Endothelial cell of umbilical vein (primary cell): ENCODE data around the gene EHMT1. TPM values are rescaled to one million over a fixed set of nuclear protein-coding genes. Genes with fewer than 3 reads are reported as not detected.

Source experiments
- BruUV-seq: library from RNA; stranded (reverse); fragments of 400-500 nt; replicated peaks from 2 replicates; lab custom pipeline; 2021; lab: Mats Ljungman, UMichigan
- CTCF ChIA-PET: fragments of 300-600, 350-600 bp; sonication (Branson Sonifier 250); formaldehyde crosslinking; loops from one replicate; lab custom pipeline; 2021; ENCODE audit warnings: antibody characterized with exemption, inconsistent platforms; lab: Charles Lee
- POLR2A ChIA-PET: fragments of 300-600, 350-600 bp; sonication (Branson Sonifier 250); formaldehyde crosslinking; loops from one replicate; lab custom pipeline; 2021; ENCODE audit warnings: antibody characterized with exemption, inconsistent platforms; lab: Charles Lee
- DNase-seq: peaks from one replicate; pipeline ENCODE4 v3.0.0-alpha.2; 2011; ENCODE audit warnings: low read depth, low spot score
- FAIRE-seq: peaks from 2 replicates; lab custom pipeline; 2011; peaks lifted over from hg19 to GRCh38; lab: Jason Lieb, UNC
- H2AFZ ChIP-seq: 2 replicates; pipeline ENCODE4 v1.6.0; 2012; ENCODE audit warnings: low read depth, low read length, control low read depth, inconsistent platforms
- H3K27ac ChIP-seq: 2 replicates; pipeline ENCODE4 v1.5.1; 2011; ENCODE audit warnings: low read depth, mild to moderate bottlenecking, control low read depth, low read length, moderate library complexity; ENCODE audit not compliant: insufficient read depth
- H3K27me3 ChIP-seq, 2 experiments: 2 replicates each; pipeline versions ENCODE4 v1.6.0 to v1.6.1; 2011; ENCODE audit warnings: low read length in 2 of 2, mixed read lengths in 1 of 2; ENCODE audit not compliant: control insufficient read depth in 2 of 2, insufficient read depth in 2 of 2
- H3K36me3 ChIP-seq, 2 experiments: 2 replicates in 1 of 2; 3 replicates in 1 of 2; pipeline ENCODE4 v1.5.1; 2011; ENCODE audit warnings: low read length in 2 of 2, mild to moderate bottlenecking in 1 of 2, moderate library complexity in 1 of 2; ENCODE audit not compliant: control insufficient read depth in 2 of 2, insufficient read depth in 2 of 2; ENCODE audit errors: extremely low read depth in 1 of 2
- H3K4me1 ChIP-seq: 3 replicates; pipeline ENCODE4 v1.5.1; 2011; ENCODE audit warnings: mild to moderate bottlenecking, low read length; ENCODE audit not compliant: control insufficient read depth, insufficient read depth; ENCODE audit errors: extremely low read depth
- H3K4me2 ChIP-seq: 2 replicates; pipeline ENCODE4 v1.6.1; 2011; ENCODE audit warnings: low read length, control low read depth, mixed read lengths; ENCODE audit not compliant: insufficient read depth
- H3K4me3 ChIP-seq, 3 experiments: fragments of 200-600 bp in 1 of 3; sonication (generic), shearing (Covaris generic) in 1 of 3; replicated peaks in 1 of 3; 2 replicates each; pipeline ENCODE4 v1.5.1; 2011 to 2016; ENCODE audit warnings: control low read depth in 3 of 3, low read length in 3 of 3, mild to moderate bottlenecking in 2 of 3, inconsistent platforms in 1 of 3, low read depth in 1 of 3, moderate library complexity in 1 of 3; ENCODE audit not compliant: insufficient read depth in 1 of 3
- H3K79me2 ChIP-seq: 2 replicates; pipeline ENCODE4 v1.6.0; 2012; ENCODE audit warnings: low read length, inconsistent platforms; ENCODE audit not compliant: control insufficient read depth, insufficient read depth
- H3K9ac ChIP-seq: replicated peaks from 2 replicates; pipeline ENCODE3; 2011; ENCODE audit warnings: low read length, control low read depth; ENCODE audit not compliant: insufficient read depth; ENCODE audit errors: extremely low read depth
- H3K9me1 ChIP-seq: replicated peaks from 3 replicates; pipeline ENCODE4 v1.6.0; 2011; ENCODE audit warnings: mild to moderate bottlenecking, low read length; ENCODE audit not compliant: control insufficient read depth, insufficient read depth; ENCODE audit errors: extremely low read depth
- H3K9me3 ChIP-seq: replicated peaks from 2 replicates; pipeline ENCODE4 v1.5.1; 2012; ENCODE audit warnings: low read length, inconsistent platforms; ENCODE audit not compliant: control insufficient read depth, insufficient read depth
- H4K20me1 ChIP-seq: replicated peaks from 2 replicates; pipeline ENCODE3; 2011; ENCODE audit warnings: mild to moderate bottlenecking, low read length; ENCODE audit not compliant: control insufficient read depth, insufficient read depth; ENCODE audit errors: extremely low read depth
- EZH2 ChIP-seq: IDR thresholded peaks from 2 replicates; pipeline ENCODE4 v1.6.1; 2012; ENCODE audit warnings: borderline replicate concordance, low read depth, mild to moderate bottlenecking, moderate library complexity, low read length, inconsistent platforms; ENCODE audit not compliant: severe bottlenecking
- FOS ChIP-seq: IDR thresholded peaks from 2 replicates; pipeline ENCODE4 v1.6.1; 2011; ENCODE audit warnings: mild to moderate bottlenecking, low read length, moderate library complexity, borderline replicate concordance; ENCODE audit not compliant: insufficient read depth
- GATA2 ChIP-seq: IDR thresholded peaks from 2 replicates; pipeline ENCODE4 v1.7.0; 2011; ENCODE audit warnings: low read depth, mild to moderate bottlenecking, moderate library complexity, mixed read lengths, low read length; ENCODE audit not compliant: insufficient read length, insufficient read depth
- JUN ChIP-seq: IDR thresholded peaks from 2 replicates; pipeline ENCODE4 v1.6.1; 2011; ENCODE audit warnings: borderline replicate concordance, low read depth; ENCODE audit not compliant: insufficient read length, insufficient read depth
- MYC ChIP-seq: IDR thresholded peaks from one replicate; pipeline ENCODE4 v1.6.1; 2011; ENCODE audit warnings: mild to moderate bottlenecking, low read depth, low read length
- POLR2A ChIP-seq: IDR thresholded peaks from 2 replicates; pipeline ENCODE4 v1.6.1; 2012; ENCODE audit warnings: low read depth, mild to moderate bottlenecking, control low read depth, low read length
- POLR2AphosphoS5 ChIP-seq: IDR thresholded peaks from 2 replicates; pipeline ENCODE4 v1.6.1; 2012; ENCODE audit warnings: low read depth, mild to moderate bottlenecking, control low read depth, low read length, moderate library complexity; ENCODE audit not compliant: insufficient read depth
- dilution Hi-C: fragments of 300-500 bp; cut with MboI; formaldehyde crosslinking; loops from one replicate; pipeline ENCODE4 v1.15.0; 2019; ENCODE audit warnings: low sequenced_read_pairs; ENCODE audit not compliant: extremely low pct_ligation_motif_present
- intact Hi-C: fragments of 100-400 bp; cut with micrococcal nuclease; formaldehyde crosslinking; loops from one replicate; pipeline ENCODE4 v1.10.0; 2022
- polyA plus RNA-seq, 4 experiments: library from polyadenylated mRNA; depleted of rRNA in 3 of 4; stranded (reverse) in 3 of 4; unstranded in 1 of 4; fragments of >200 nt; gene quantifications; 2 replicates each; pipeline versions ENCODE4 v1.2.1 to v1.2.3, GENCODE V29; 2011 to 2012; ENCODE audit warnings: missing spikeins in 1 of 4
- total RNA-seq: library from RNA; stranded (reverse); gene quantifications from 2 replicates; pipeline ENCODE4 v1.2.3, GENCODE V29; 2021
- TF ChIP-seq, protein P1 (sequence below), 2 donors: IDR thresholded peaks; 1 replicate in 1 of 2; 2 replicates in 1 of 2; pipeline ENCODE4 v1.5.1; 2011; ENCODE audit warnings: low read length in 2 of 2, mild to moderate bottlenecking in 2 of 2, moderate library complexity in 2 of 2, control low read depth in 1 of 2, inconsistent platforms in 1 of 2, low read depth in 1 of 2; ENCODE audit not compliant: insufficient read depth in 1 of 2; ENCODE audit errors: extremely low read depth in 1 of 2
- TF ChIP-seq, protein P2 (sequence below): IDR thresholded peaks from 2 replicates; pipeline ENCODE4 v1.6.1; 2011; ENCODE audit not compliant: insufficient read depth, insufficient read length

Gene EHMT1
- total and polyA plus RNA-seq, 2 donors (not counting 3 experiments of a cell fraction or from before 2014, with no cell fraction given) = 48.2 to 104 TPM

DNA sequence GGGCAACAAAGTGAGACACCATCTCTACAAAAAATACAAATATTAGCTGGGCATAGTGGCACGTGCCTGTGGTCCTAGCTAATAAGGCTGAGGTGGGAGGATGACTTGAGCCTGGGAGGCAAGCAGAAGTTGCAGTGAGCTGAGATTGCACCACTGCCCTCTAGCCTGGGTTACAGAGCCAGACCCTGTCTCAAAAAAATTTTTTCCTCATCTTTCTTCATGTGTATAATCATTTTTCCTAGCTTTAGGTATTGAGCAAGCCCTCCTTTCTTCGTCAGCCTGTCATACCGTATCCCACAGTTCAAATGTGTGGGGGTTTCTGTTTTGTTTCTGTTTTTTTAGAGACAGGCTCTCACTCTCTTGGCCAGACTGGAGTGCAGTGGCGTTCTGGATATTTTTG, 41.3 kb downstream of the EHMT1 start:
- no peak overlapping the region for H3K9ac ChIP-seq
- no peaks in the 10 kb centered on the region for H3K27me3 ChIP-seq
- BruUV-seq = no TSS peak
- dilution Hi-C loops (no loop called here), intact Hi-C loops (no loop called here)
- H4K20me1 ChIP-seq = no peaks in the 10 kb centered on the region
- CTCF ChIA-PET = interaction anchor here (2.6 kb wide), 1 partner anchor 13 kb away, joined by 12 read pairs; no protein-coding TSS in a partner anchor
- H3K4me1 ChIP-seq = no peaks in the 10 kb centered on the region
- DNase-seq (no peak), FAIRE-seq (no peak)
- H3K4me2 ChIP-seq = no peak overlapping the region
- H3K27ac ChIP-seq = no peak overlapping the region
- no peaks in the 10 kb centered on the region for H3K36me3 ChIP-seq
- H3K9me1 ChIP-seq = no peaks in the 10 kb centered on the region
- no peaks in the 10 kb centered on the region for H3K9me3 ChIP-seq
- H3K4me3 ChIP-seq = no peak overlapping the region
- TF ChIP-seq POLR2A = no peak
- TF ChIP-seq EZH2 = no peak
- no peak for TF ChIP-seq MYC
- TF ChIP-seq, protein P1, sequence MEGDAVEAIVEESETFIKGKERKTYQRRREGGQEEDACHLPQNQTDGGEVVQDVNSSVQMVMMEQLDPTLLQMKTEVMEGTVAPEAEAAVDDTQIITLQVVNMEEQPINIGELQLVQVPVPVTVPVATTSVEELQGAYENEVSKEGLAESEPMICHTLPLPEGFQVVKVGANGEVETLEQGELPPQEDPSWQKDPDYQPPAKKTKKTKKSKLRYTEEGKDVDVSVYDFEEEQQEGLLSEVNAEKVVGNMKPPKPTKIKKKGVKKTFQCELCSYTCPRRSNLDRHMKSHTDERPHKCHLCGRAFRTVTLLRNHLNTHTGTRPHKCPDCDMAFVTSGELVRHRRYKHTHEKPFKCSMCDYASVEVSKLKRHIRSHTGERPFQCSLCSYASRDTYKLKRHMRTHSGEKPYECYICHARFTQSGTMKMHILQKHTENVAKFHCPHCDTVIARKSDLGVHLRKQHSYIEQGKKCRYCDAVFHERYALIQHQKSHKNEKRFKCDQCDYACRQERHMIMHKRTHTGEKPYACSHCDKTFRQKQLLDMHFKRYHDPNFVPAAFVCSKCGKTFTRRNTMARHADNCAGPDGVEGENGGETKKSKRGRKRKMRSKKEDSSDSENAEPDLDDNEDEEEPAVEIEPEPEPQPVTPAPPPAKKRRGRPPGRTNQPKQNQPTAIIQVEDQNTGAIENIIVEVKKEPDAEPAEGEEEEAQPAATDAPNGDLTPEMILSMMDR (IDR thresholded peaks at IDR 0.05; ENCODE audit: extremely low read depth in 1 of 2, insufficient read depth in 1 of 2, low read depth in 1 of 2, low read length in 2 of 2) = no peak
- no peak for TF ChIP-seq FOS
- TF ChIP-seq POLR2AphosphoS5 = no peak
- TF ChIP-seq, protein P2, sequence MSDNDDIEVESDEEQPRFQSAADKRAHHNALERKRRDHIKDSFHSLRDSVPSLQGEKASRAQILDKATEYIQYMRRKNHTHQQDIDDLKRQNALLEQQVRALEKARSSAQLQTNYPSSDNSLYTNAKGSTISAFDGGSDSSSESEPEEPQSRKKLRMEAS = no peak
- TF ChIP-seq GATA2 = no peak
- no peak for TF ChIP-seq JUN
- H3K79me2 ChIP-seq = peaks cover 64% of the 10 kb centered on the region
- H2AFZ ChIP-seq = no peak overlapping the region
- POLR2A ChIA-PET = no interaction called here
